Lower leg skin (tissue), 3 donors: ENCODE measurements around the gene CISH.

Experiments
- CTCF ChIP-seq, 3 donors: fragments of 450-650 bp; IDR thresholded peaks; one replicate each; pipeline ENCODE4 v1.5.1; 2016; ENCODE audit warnings: antibody characterized with exemption in 3 of 3, mild to moderate bottlenecking in 3 of 3, moderate library complexity in 2 of 3
- POLR2A ChIP-seq, 2 donors: fragments of 450-650 bp; IDR thresholded peaks; one replicate each; pipeline ENCODE4 v1.6.1; 2016 to 2017; ENCODE audit warnings: antibody characterized with exemption in 2 of 2, mild to moderate bottlenecking in 1 of 2, moderate library complexity in 1 of 2

DNA sequence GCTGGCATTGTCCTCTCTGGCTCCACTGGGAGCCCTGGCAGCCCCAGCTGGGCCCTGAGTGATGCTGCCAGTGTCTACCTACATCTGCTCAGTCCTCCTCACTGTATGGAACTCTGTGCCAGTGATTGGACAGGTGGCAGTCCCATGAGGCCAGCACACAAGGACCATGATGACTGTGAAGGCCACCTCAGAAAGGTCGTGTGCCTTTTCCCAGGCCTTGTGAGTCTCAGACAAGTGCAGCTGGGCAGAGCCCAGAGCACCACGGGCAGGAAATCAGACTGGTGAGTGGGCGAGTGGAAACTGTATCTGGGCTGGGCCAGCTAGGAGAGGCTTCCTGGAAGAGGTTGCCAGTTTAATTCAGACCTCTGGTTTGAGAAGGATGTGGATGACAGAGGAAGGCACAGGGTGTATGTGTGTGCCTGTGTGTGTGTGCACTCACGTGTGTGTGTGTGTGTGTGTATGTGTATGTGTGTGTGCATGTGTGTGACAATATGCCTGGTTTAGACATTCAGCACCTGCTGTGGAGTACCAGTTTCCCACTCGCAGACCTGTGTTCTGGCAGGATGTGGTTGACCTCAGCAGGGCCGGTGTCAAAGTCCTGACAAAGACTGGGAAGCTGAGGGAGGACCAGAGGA lies 12.4 kb upstream of the CISH start:
- TF ChIP-seq CTCF (IDR thresholded peaks at IDR 0.05): no peak
- no peak for TF ChIP-seq POLR2A (IDR thresholded peaks at IDR 0.05)
